Stromal cell of bone marrow (primary cell): Measurements from ENCODE around the gene GPR87.

Source experiments
- DNase-seq: peaks from one replicate; pipeline ENCODE4 v3.0.0-alpha.2; 2012; ENCODE audit warnings: low read depth

Gene GPR87

GRCh38 chr3:151282921-151283320 is 33.7 kb downstream of the GPR87 start:
- peak; percentile 46 for DNase-seq

- DNase-seq: peak; percentile 28
Measured at GRCh38 chr3:151281671-151282324, 34.8 kb downstream of the GPR87 start.

GRCh38 chr3:151278230-151278629 is 38.4 kb downstream of the GPR87 start, which contains the start of gene P2RY14:
P2RY14 (minus strand) TSS chr3:151278542; CDS start chr3:151214316, 64,226 bp downstream.
- DNase-seq: no peak

GRCh38 chr3:151276687-151277042 is 40.0 kb downstream of the GPR87 start:
- no peak for DNase-seq

GRCh38 chr3:151276038-151276686 is 40.5 kb downstream of the GPR87 start:
- no peak for DNase-seq

- DNase-seq: no peak
Measured at GRCh38 chr3:151275091-151275490, 41.5 kb downstream of the GPR87 start.

GRCh38 chr3:151269631-151270030 is 47.0 kb downstream of the GPR87 start:
- no peak for DNase-seq

- DNase-seq: no peak
Measured at GRCh38 chr3:151268267-151269235, 48.1 kb downstream of the GPR87 start.

GRCh38 chr3:151267066-151267465 is 49.6 kb downstream of the GPR87 start:
- DNase-seq: no peak

GRCh38 chr3:151265866-151266265 is 50.8 kb downstream of the GPR87 start:
- no peak for DNase-seq

- no peak for DNase-seq
Measured at GRCh38 chr3:151265166-151265565, 51.5 kb downstream of the GPR87 start.

- no peak for DNase-seq
Measured at GRCh38 chr3:151264605-151265004, 52.0 kb downstream of the GPR87 start.

- peak; percentile 8 for DNase-seq
Measured at GRCh38 chr3:151262871-151263525, 53.6 kb downstream of the GPR87 start.

GRCh38 chr3:151259664-151260063 is 57.0 kb downstream of the GPR87 start:
- DNase-seq: no peak

- no peak for DNase-seq
Measured at GRCh38 chr3:151256749-151257148, 59.9 kb downstream of the GPR87 start.

- no peak for DNase-seq
Measured at GRCh38 chr3:151248772-151249337, 67.8 kb downstream of the GPR87 start.
